ENCODE data around the gene BNIP2. TPM values are rescaled to one million over a fixed set of nuclear protein-coding genes. Genes with fewer than 3 reads are reported as not detected.
"Not testable (repeated sequence)": the region's sequence is repeated elsewhere in the genome, so short reads cannot be mapped to it uniquely, and the experiment has no call there.

Gene BNIP2
- total and polyA plus RNA-seq, 11 donors = 36.8 to 103 (median 78.6) TPM

DNA sequence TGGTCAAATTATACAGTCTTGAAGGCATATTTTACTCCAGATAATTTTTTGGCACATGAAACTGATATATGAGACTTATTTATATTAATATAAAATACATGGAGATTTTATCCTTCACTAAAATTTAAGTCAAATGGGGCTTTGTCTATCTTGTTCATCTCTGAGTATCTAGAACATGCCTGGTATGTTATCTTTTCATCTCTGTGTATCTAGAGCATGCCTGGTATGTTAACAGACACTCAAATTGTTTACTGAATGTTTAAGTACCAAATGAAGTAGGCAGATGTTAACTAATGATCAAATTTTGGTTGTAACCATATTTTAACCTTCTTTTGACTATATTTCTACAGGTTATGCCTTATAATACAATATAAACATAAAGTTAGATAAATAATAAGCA lies 39.5 kb downstream of the BNIP2 start:
- intact Hi-C loops (cut with DNase I) = no loop called here
- Histone ChIP-seq H3K36me3 (peaks cover 0 to 79% (median 76%) of the 10 kb centered on the region in 9 donors), H3K4me3 (no peak overlapping the region), H3K4me1 (peaks cover 0 to 8% (median 0%) of the 10 kb centered on the region in 12 donors), H3K9me3 (peaks cover 0 to 10% (median 0%) of the 10 kb centered on the region in 12 donors), H3K27me3 (no peaks in the 10 kb centered on the region), H3K27ac (no peak overlapping the region)
- ATAC-seq (no peak), DNase-seq (no peak)
- TF ChIP-seq POLR2A (IDR thresholded peaks at IDR 0.05) = no peak
- TF ChIP-seq, protein P1, sequence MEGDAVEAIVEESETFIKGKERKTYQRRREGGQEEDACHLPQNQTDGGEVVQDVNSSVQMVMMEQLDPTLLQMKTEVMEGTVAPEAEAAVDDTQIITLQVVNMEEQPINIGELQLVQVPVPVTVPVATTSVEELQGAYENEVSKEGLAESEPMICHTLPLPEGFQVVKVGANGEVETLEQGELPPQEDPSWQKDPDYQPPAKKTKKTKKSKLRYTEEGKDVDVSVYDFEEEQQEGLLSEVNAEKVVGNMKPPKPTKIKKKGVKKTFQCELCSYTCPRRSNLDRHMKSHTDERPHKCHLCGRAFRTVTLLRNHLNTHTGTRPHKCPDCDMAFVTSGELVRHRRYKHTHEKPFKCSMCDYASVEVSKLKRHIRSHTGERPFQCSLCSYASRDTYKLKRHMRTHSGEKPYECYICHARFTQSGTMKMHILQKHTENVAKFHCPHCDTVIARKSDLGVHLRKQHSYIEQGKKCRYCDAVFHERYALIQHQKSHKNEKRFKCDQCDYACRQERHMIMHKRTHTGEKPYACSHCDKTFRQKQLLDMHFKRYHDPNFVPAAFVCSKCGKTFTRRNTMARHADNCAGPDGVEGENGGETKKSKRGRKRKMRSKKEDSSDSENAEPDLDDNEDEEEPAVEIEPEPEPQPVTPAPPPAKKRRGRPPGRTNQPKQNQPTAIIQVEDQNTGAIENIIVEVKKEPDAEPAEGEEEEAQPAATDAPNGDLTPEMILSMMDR (IDR thresholded peaks at IDR 0.05) = no peak

DNA sequence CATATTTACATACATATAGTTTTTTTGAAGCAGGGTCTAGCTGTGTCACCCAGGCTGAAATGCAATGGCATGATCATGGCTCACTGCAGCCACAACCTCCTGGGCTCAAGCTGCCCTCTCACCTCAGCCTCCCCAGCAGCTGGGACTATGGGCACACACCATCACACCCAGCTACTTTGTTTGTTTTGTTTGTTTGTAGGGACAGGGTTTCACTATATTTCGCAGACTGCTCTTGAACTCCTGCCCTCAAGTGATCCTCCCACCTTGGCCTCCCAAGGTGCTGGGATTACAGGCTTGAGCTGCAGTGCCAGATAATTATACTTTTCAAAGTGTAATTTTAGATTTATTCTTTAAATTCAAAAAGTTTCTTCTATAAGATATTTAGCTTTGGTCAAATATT lies 42.0 kb downstream of the BNIP2 start:
- H3K4me3 ChIP-seq = no peak overlapping the region
- no peaks in the 10 kb centered on the region for H3K27me3 ChIP-seq
- TF ChIP-seq POLR2A (IDR thresholded peaks at IDR 0.05) = no peak
- TF ChIP-seq, protein P1 (IDR thresholded peaks at IDR 0.05) = no peak
- peaks cover 0 to 8% (median 0%) of the 10 kb centered on the region in 12 donors for H3K4me1 ChIP-seq
- WGBS, 4 donors = 97 to 100% (median 99%) methylated on average over 1 of the region's 1 CpG
- peaks cover 0 to 89% (median 73%) of the 10 kb centered on the region in 9 donors for H3K36me3 ChIP-seq
- DNase-seq (no peak), ATAC-seq (no peak)
- peaks cover 0 to 4% (median 0%) of the 10 kb centered on the region in 12 donors for H3K9me3 ChIP-seq
- H3K27ac ChIP-seq = no peak overlapping the region
- intact Hi-C loops (cut with DNase I) = no loop called here

DNA sequence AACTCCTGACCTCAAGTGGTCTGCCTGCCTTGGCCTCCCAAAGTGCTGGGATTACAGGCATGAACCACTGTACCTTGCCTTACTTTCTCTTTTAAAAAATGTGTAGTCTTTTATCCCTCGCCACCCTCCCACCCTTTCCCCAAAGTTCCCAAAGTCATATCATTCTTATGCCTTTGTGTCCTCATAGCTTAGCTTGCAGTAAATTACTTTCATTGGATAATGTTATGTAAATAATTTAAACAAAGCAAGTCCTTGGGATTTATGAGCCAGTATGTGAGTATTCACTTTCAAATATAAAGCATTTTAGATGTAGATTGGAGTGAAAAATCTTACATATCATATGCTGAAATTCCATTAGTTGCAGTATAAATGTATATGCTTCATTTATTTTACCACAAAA lies 42.8 kb downstream of the BNIP2 start:
- no peaks in the 10 kb centered on the region for H3K27me3 ChIP-seq
- no peak for ATAC-seq
- no peaks in the 10 kb centered on the region for H3K9me3 ChIP-seq
- WGBS, 4 donors = 94 to 98% (median 96%) methylated on average over 1 of the region's 1 CpG
- H3K36me3 ChIP-seq = peaks cover 0 to 89% (median 73%) of the 10 kb centered on the region in 9 donors
- no peak overlapping the region for H3K27ac ChIP-seq
- TF ChIP-seq POLR2A (IDR thresholded peaks at IDR 0.05) = no peak
- TF ChIP-seq, protein P1 (IDR thresholded peaks at IDR 0.05) = no peak
- no peak for DNase-seq
- no peak overlapping the region for H3K4me3 ChIP-seq
- peaks cover 0 to 8% (median 0%) of the 10 kb centered on the region in 12 donors for H3K4me1 ChIP-seq
- intact Hi-C loops (cut with DNase I) = no loop called here

DNA sequence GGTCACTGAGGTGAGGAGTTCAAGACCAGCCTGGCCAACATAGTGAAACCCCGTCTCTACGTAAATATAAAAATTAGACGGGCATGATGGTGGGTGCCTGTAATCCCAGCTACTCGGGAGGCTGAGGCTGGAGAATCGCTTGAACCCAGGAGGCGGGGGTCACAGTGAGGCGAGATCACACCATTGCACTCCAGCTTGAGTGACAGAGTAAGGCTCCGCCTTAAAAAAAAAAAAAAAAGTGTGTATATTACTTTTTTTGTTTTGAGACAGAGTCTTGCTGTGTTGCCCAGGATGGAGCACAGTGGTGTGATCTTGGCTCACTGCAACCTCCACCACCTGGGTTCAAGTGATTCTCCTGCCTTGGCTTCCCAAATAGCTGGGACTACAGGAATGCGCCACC lies 43.3 kb downstream of the BNIP2 start:
- ATAC-seq; H3K4me1 ChIP-seq; H3K27ac ChIP-seq; H3K9me3 ChIP-seq; H3K4me3 ChIP-seq; DNase-seq; H3K27me3 ChIP-seq; intact Hi-C loops (cut with DNase I): not testable (repeated sequence)
- peaks cover 0 to 89% (median 73%) of the 10 kb centered on the region in 9 donors for H3K36me3 ChIP-seq
- 95 to 98% (median 97%) methylated on average over 9 of the region's 9 CpGs for WGBS, 4 donors

DNA sequence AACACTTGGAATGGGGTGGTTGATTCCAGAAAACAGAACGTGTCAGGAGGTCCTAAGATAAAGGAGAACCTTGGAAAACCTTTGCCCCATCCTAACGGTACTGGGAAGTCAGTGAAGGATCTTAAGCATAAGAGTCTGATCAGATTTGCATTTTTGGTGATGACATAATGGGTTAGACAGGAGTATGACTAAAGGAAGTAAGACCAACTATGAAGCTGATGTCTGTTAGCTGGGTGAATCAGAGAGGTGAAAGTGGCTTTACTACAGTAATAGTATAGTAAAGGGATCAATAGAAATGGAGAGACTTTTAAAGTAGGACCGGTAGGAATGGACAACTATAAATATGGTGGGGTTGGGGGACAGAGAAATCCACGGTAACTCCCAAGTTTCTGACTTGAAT lies 44.4 kb downstream of the BNIP2 start:
- DNase-seq (no peak), ATAC-seq (no peak)
- no peak overlapping the region for H3K27ac ChIP-seq
- intact Hi-C loops (cut with DNase I) = no loop called here
- WGBS, 4 donors = 86 to 90% (median 88%) methylated on average over 4 of the region's 4 CpGs
- peaks cover 0 to 89% (median 70%) of the 10 kb centered on the region in 9 donors for H3K36me3 ChIP-seq
- TF ChIP-seq, protein P1 (IDR thresholded peaks at IDR 0.05) = no peak
- no peak for TF ChIP-seq POLR2A (IDR thresholded peaks at IDR 0.05)
- peaks cover 0 to 3% (median 0%) of the 10 kb centered on the region in 12 donors for H3K4me1 ChIP-seq
- no peaks in the 10 kb centered on the region for H3K9me3 ChIP-seq
- no peaks in the 10 kb centered on the region for H3K27me3 ChIP-seq
- no peak overlapping the region for H3K4me3 ChIP-seq
